Spleen (tissue), 7 donors: ENCODE data around the gene TEX22.

Source experiments
- POLR2A ChIP-seq, 3 donors: fragments of 450-650 bp; IDR thresholded peaks; one replicate each; pipeline ENCODE4 v1.5.1; 2017; ENCODE audit warnings: antibody characterized with exemption in 3 of 3, mild to moderate bottlenecking in 1 of 3
- POLR2AphosphoS5 ChIP-seq, 3 donors: sonication (generic); formaldehyde crosslinking; IDR thresholded peaks; one replicate each; pipeline ENCODE4 v1.5.1; 2017; ENCODE audit warnings: antibody characterized with exemption in 3 of 3
- TF ChIP-seq, protein P1 (sequence below), 11 experiments: fragments of 200-600 bp in 7 of 11; fragments of 450-650 bp in 4 of 11; sonication (generic) in 4 of 11; IDR thresholded peaks in 8 of 11; conservative IDR thresholded peaks in 3 of 11; 1 replicate in 7 of 11; 2 replicates in 4 of 11; pipeline versions ENCODE4 v1.4.0 to v1.8.0; 2016 to 2021; ENCODE audit warnings: antibody characterized with exemption in 11 of 11, inconsistent platforms in 4 of 11, mild to moderate bottlenecking in 1 of 11
- donor health status: DM: no; HTN: no; CAD: no; lungs with moderate emphysema.
- donor health status: DM: no; HTN: no; CAD: no.
- donor health status: DM: no; HTN: no; CAD: no.

- TF ChIP-seq, protein P1, sequence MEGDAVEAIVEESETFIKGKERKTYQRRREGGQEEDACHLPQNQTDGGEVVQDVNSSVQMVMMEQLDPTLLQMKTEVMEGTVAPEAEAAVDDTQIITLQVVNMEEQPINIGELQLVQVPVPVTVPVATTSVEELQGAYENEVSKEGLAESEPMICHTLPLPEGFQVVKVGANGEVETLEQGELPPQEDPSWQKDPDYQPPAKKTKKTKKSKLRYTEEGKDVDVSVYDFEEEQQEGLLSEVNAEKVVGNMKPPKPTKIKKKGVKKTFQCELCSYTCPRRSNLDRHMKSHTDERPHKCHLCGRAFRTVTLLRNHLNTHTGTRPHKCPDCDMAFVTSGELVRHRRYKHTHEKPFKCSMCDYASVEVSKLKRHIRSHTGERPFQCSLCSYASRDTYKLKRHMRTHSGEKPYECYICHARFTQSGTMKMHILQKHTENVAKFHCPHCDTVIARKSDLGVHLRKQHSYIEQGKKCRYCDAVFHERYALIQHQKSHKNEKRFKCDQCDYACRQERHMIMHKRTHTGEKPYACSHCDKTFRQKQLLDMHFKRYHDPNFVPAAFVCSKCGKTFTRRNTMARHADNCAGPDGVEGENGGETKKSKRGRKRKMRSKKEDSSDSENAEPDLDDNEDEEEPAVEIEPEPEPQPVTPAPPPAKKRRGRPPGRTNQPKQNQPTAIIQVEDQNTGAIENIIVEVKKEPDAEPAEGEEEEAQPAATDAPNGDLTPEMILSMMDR (IDR thresholded peaks at IDR 0.05 in 8 of 11, conservative IDR thresholded peaks at IDR 0.05 in 3 of 11), result no peak
- no peak for TF ChIP-seq POLR2A (IDR thresholded peaks at IDR 0.05)
- TF ChIP-seq POLR2AphosphoS5 (IDR thresholded peaks at IDR 0.05), result no peak
These were observed 45.2 kb upstream of the TEX22 start for GRCh38 chr14:105353136-105353535.
